HepG2 (cell line): ENCODE results near the gene DGCR2. TPM values are rescaled to one million over a fixed set of nuclear protein-coding genes. Genes with fewer than 3 reads are reported as not detected.

Experiments used
- AKAP8 ChIP-seq: sonication (generic); formaldehyde crosslinking; IDR thresholded peaks from 2 replicates; pipeline ENCODE4 v1.5.1; 2020; ENCODE audit warnings: mild to moderate bottlenecking, missing genetic modification reagents
- ARID2 ChIP-seq: sonication (generic); formaldehyde crosslinking; IDR thresholded peaks from 2 replicates; pipeline ENCODE4 v1.8.1; 2022; ENCODE audit warnings: mild to moderate bottlenecking, missing genetic modification reagents, borderline replicate concordance
- DMAP1 ChIP-seq: IDR thresholded peaks from 2 replicates; pipeline ENCODE4 v1.6.1; 2016
- MXD1 ChIP-seq: sonication (generic); formaldehyde crosslinking; IDR thresholded peaks from 2 replicates; pipeline ENCODE4 v1.4.0; 2020; ENCODE audit warnings: mild to moderate bottlenecking, missing genetic modification reagents
- NAIF1 ChIP-seq: sonication (generic); formaldehyde crosslinking; IDR thresholded peaks from 2 replicates; pipeline ENCODE4 v1.5.0; 2020; ENCODE audit warnings: mild to moderate bottlenecking, missing genetic modification reagents, borderline replicate concordance
- NCOA5 ChIP-seq: sonication (generic); formaldehyde crosslinking; IDR thresholded peaks from 2 replicates; pipeline ENCODE4 v1.4.0; 2020; ENCODE audit warnings: missing genetic modification reagents
- PHF8 ChIP-seq: sonication (generic); formaldehyde crosslinking; IDR thresholded peaks from 2 replicates; pipeline ENCODE4 v1.5.0; 2020; ENCODE audit warnings: missing genetic modification reagents
- SCMH1 ChIP-seq: sonication (generic); formaldehyde crosslinking; IDR thresholded peaks from 2 replicates; pipeline ENCODE4 v1.9.0; 2021; ENCODE audit warnings: missing genetic modification reagents, mild to moderate bottlenecking, borderline replicate concordance
- SETDB1 ChIP-seq: sonication (generic); formaldehyde crosslinking; IDR thresholded peaks from 2 replicates; pipeline ENCODE4 v1.5.1; 2020; ENCODE audit warnings: missing genetic modification reagents, mild to moderate bottlenecking, borderline replicate concordance
- USF2 ChIP-seq, 2 experiments: sonication (generic) in 1 of 2; formaldehyde crosslinking in 1 of 2; IDR thresholded peaks; 2 replicates each; pipeline versions ENCODE4 v1.5.1 to v1.6.1; 2011 to 2020; ENCODE audit warnings: borderline replicate concordance in 1 of 2, low read depth in 1 of 2, low read length in 1 of 2, mild to moderate bottlenecking in 1 of 2, missing genetic modification reagents in 1 of 2, moderate library complexity in 1 of 2
- ZHX2 ChIP-seq, 2 experiments: sonication (generic) in 1 of 2; formaldehyde crosslinking in 1 of 2; IDR thresholded peaks; 2 replicates each; pipeline versions ENCODE4 v1.6.1 to v1.9.0; 2014 to 2022; ENCODE audit warnings: antibody characterized with exemption in 1 of 2, borderline replicate concordance in 1 of 2, inconsistent platforms in 1 of 2, low read depth in 1 of 2, missing genetic modification reagents in 1 of 2
- ZNF354B ChIP-seq: sonication (generic); formaldehyde crosslinking; IDR thresholded peaks from 2 replicates; pipeline ENCODE4 v1.8.0; 2022; ENCODE audit warnings: mild to moderate bottlenecking, missing genetic modification reagents
- ZNF567 ChIP-seq: sonication (generic); formaldehyde crosslinking; IDR thresholded peaks from 2 replicates; pipeline ENCODE4 v1.8.1; 2023; ENCODE audit warnings: mild to moderate bottlenecking, missing genetic modification reagents, borderline replicate concordance
- ZNF800 ChIP-seq: sonication (generic); formaldehyde crosslinking; IDR thresholded peaks from 2 replicates; pipeline ENCODE4 v1.4.0; 2020; ENCODE audit warnings: missing genetic modification reagents
- ZNF878 ChIP-seq: sonication (generic); formaldehyde crosslinking; IDR thresholded peaks from 2 replicates; pipeline ENCODE4 v1.8.1; 2023; ENCODE audit warnings: mild to moderate bottlenecking, missing genetic modification reagents, moderate library complexity
- ZSCAN30 ChIP-seq: sonication (generic); formaldehyde crosslinking; IDR thresholded peaks from 2 replicates; pipeline ENCODE4 v1.5.0; 2020; ENCODE audit warnings: mild to moderate bottlenecking, missing genetic modification reagents
- polyA plus RNA-seq, 8 experiments: library from polyadenylated mRNA; depleted of rRNA in 3 of 8; stranded (reverse) in 7 of 8; unstranded in 1 of 8; fragments of >200 nt; fragmentation: Illumina TruSeq in 4 of 8; extraction: Trizol in 4 of 8; gene quantifications; 2 replicates each; pipeline versions ENCODE4 v1.2.1 to v1.2.3, GENCODE V29; 2011 to 2016; ENCODE audit warnings: low read depth in 4 of 8, missing spikeins in 1 of 8, mixed read lengths in 1 of 8; ENCODE audit not compliant: insufficient read depth in 1 of 8
- total RNA-seq, 5 experiments: library from RNA; depleted of rRNA; stranded (reverse); fragments of >200 nt; fragmentation: Illumina TruSeq; extraction: Trizol; gene quantifications; 2 replicates each; pipeline ENCODE4 v1.2.3, GENCODE V29; 2016; ENCODE audit warnings: low read depth in 1 of 5

DGCR2 gene
- total and polyA plus RNA-seq, 2 of the 13 experiments (the other 11 are each of a cell fraction or from before 2014, with no cell fraction given): 23.1 to 35.3 TPM

- TF ChIP-seq USF2 (IDR thresholded peaks at IDR 0.05; ENCODE audit: low read depth, low read length) (no peak), USF2 (CRISPR knock-in tag; IDR thresholded peaks at IDR 0.05; ENCODE audit: borderline replicate concordance) (no peak), DMAP1 (CRISPR knock-in tag) (no peak), AKAP8 (no peak), ZNF878 (CRISPR knock-in tag) (no peak), ZHX2 (IDR thresholded peaks at IDR 0.05; ENCODE audit: low read depth) (no peak), ZHX2 (CRISPR knock-in tag; IDR thresholded peaks at IDR 0.05; ENCODE audit: borderline replicate concordance) (no peak), NCOA5 (CRISPR knock-in tag) (no peak), MXD1 (CRISPR knock-in tag) (no peak), SCMH1 (no peak), ZNF354B (CRISPR knock-in tag) (no peak), ZNF800 (CRISPR knock-in tag) (no peak), PHF8 (no peak), SETDB1 (CRISPR knock-in tag) (no peak), NAIF1 (CRISPR knock-in tag) (no peak), ARID2 (no peak), ZNF567 (CRISPR knock-in tag) (no peak), ZSCAN30 (CRISPR knock-in tag) (no peak)
Observed at GRCh38 chr22:19109198-19110063, 12.8 kb downstream of the DGCR2 start (continued).
